GM23338 (cell line): ENCODE data around the gene PILRB. TPM values are rescaled to one million over a fixed set of nuclear protein-coding genes. Genes with fewer than 3 reads are reported as not detected.

Source experiments
- CREB1 ChIP-seq: fragments of 250-450 bp; sonication (Bioruptor Pico); IDR thresholded peaks from 2 replicates; pipeline ENCODE4 v1.5.0; 2020; ENCODE audit warnings: low read depth, mild to moderate bottlenecking, moderate library complexity
- ETS1 ChIP-seq: IDR thresholded peaks from 2 replicates; pipeline ENCODE4 v1.6.1; 2016; ENCODE audit warnings: antibody characterized with exemption
- EZH2 ChIP-seq: fragments of 200-600 bp; sonication (generic); IDR thresholded peaks from one replicate; pipeline ENCODE4 v1.8.0; 2017; ENCODE audit warnings: antibody characterized with exemption, mild to moderate bottlenecking, low read depth; ENCODE audit not compliant: unreplicated experiment
- JUNB ChIP-seq: IDR thresholded peaks from one replicate; pipeline ENCODE4 v1.6.1; 2016; ENCODE audit warnings: antibody characterized with exemption; ENCODE audit not compliant: unreplicated experiment
- NANOG ChIP-seq: IDR thresholded peaks from 2 replicates; pipeline ENCODE4 v1.6.1; 2016; ENCODE audit warnings: antibody characterized with exemption, borderline replicate concordance
- POLR2AphosphoS5 ChIP-seq: IDR thresholded peaks from 2 replicates; pipeline ENCODE4 v1.6.1; 2016; ENCODE audit warnings: antibody characterized with exemption, low read depth
- REST ChIP-seq: IDR thresholded peaks from one replicate; pipeline ENCODE4 v1.6.1; 2018; ENCODE audit warnings: antibody characterized with exemption; ENCODE audit not compliant: unreplicated experiment
- STAT1 ChIP-seq: IDR thresholded peaks from one replicate; pipeline ENCODE4 v1.6.1; 2016; ENCODE audit warnings: antibody characterized with exemption; ENCODE audit not compliant: unreplicated experiment
- ZNF331 ChIP-seq: fragments of 250-450 bp; sonication (Bioruptor Pico); IDR thresholded peaks from 2 replicates; pipeline ENCODE4 v1.5.0; 2020; ENCODE audit warnings: low read depth, mild to moderate bottlenecking, moderate library complexity
- ZNF462 ChIP-seq: fragments of 250-450 bp; sonication (Bioruptor Pico); IDR thresholded peaks from 2 replicates; pipeline ENCODE4 v1.5.0; 2020; ENCODE audit warnings: mild to moderate bottlenecking, moderate library complexity
- polyA plus RNA-seq: library from polyadenylated mRNA; unstranded; fragments of >200 nt; fragmentation: Nextera tagmentation; extraction: Ambion mirVana; gene quantifications from 2 replicates; pipeline ENCODE4 v1.2.1, GENCODE V29; 2016
- total RNA-seq: library from RNA; depleted of rRNA; stranded (reverse); fragments of >200 nt; shearing (Covaris generic); gene quantifications from 2 replicates; pipeline ENCODE4 v1.2.3, GENCODE V29; 2014

PILRB gene
- total and polyA plus RNA-seq, 2 experiments from 2014 or later: 25.3 to 43.0 TPM

- TF ChIP-seq ZNF462 (CRISPR knock-in tag) (no peak), ZNF331 (CRISPR knock-in tag) (no peak), ETS1 (no peak), NANOG (no peak), REST (no peak), POLR2AphosphoS5 (no peak), CREB1 (no peak), STAT1 (no peak), EZH2 (no peak), JUNB (no peak)
Observed at GRCh38 chr7:100376066-100376465, 18.1 kb downstream of the PILRB start (continued).
